DND-41 (cell line): ENCODE results near the gene MAP3K9.

Experiments used
- ATAC-seq: fragments of 200-7000 bp; cut with Tn5 transposase; 3 replicates; pipeline ENCODE4 v1.9.1; 2021; ENCODE audit warnings: low read depth; ENCODE audit not compliant: insufficient read depth
- DNase-seq: peaks from one replicate; pipeline ENCODE4 v3.0.0-alpha.2; 2020
- H2AFZ ChIP-seq: 2 replicates; pipeline ENCODE4 v1.6.0; 2012; ENCODE audit warnings: low read depth, low read length
- H3K27ac ChIP-seq: 2 replicates; pipeline ENCODE4 v1.5.1; 2012; ENCODE audit warnings: low read length, inconsistent platforms
- H3K27me3 ChIP-seq: fragments of 200-600 bp; sonication (generic); 2 replicates; pipeline ENCODE4 v1.6.0; 2012; ENCODE audit warnings: low read length, mild to moderate bottlenecking, inconsistent platforms; ENCODE audit not compliant: insufficient read depth, poor library complexity
- H3K36me3 ChIP-seq: 2 replicates; pipeline ENCODE4 v1.5.1; 2012; ENCODE audit warnings: low read length, inconsistent platforms; ENCODE audit not compliant: insufficient read depth
- H3K4me1 ChIP-seq: 2 replicates; pipeline ENCODE4 v1.5.1; 2012; ENCODE audit warnings: mild to moderate bottlenecking, low read length; ENCODE audit not compliant: insufficient read depth
- H3K4me2 ChIP-seq: 2 replicates; pipeline ENCODE4 v1.6.0; 2012; ENCODE audit warnings: mild to moderate bottlenecking, moderate library complexity, low read length, inconsistent platforms; ENCODE audit not compliant: insufficient read depth
- H3K4me3 ChIP-seq, 2 experiments: fragments of 200-600 bp in 1 of 2; shearing (Covaris generic) in 1 of 2; 2 replicates each; pipeline ENCODE4 v1.5.1; 2012 to 2016; ENCODE audit warnings: inconsistent platforms in 2 of 2, low read length in 2 of 2, mild to moderate bottlenecking in 2 of 2, low read depth in 1 of 2, moderate library complexity in 1 of 2
- H3K79me2 ChIP-seq: 2 replicates; pipeline ENCODE4 v1.6.0; 2012; ENCODE audit warnings: low read length, inconsistent platforms; ENCODE audit not compliant: insufficient read depth
- H3K9ac ChIP-seq: 2 replicates; pipeline ENCODE4 v1.6.0; 2012; ENCODE audit warnings: low read depth, mild to moderate bottlenecking, inconsistent platforms, low read length, moderate library complexity
- H3K9me3 ChIP-seq: 2 replicates; pipeline ENCODE4 v1.5.1; 2012; ENCODE audit warnings: low read length, moderate library complexity, mild to moderate bottlenecking, inconsistent platforms; ENCODE audit not compliant: insufficient read depth, severe bottlenecking
- H4K20me1 ChIP-seq: 2 replicates; pipeline ENCODE4 v1.6.0; 2012; ENCODE audit warnings: low read length; ENCODE audit not compliant: insufficient read depth
- EZH2 ChIP-seq: IDR thresholded peaks from 3 replicates; pipeline ENCODE4 v1.6.1; 2012; ENCODE audit warnings: borderline replicate concordance, low read depth, mild to moderate bottlenecking, moderate library complexity, low read length, inconsistent platforms; ENCODE audit not compliant: severe bottlenecking
- TF ChIP-seq, protein P1 (sequence below): IDR thresholded peaks from 2 replicates; pipeline ENCODE4 v1.5.1; 2012; ENCODE audit warnings: borderline replicate concordance, low read length, moderate library complexity, mild to moderate bottlenecking; ENCODE audit not compliant: poor library complexity, severe bottlenecking; ENCODE audit errors: extremely low read depth

Gene MAP3K9

DNA sequence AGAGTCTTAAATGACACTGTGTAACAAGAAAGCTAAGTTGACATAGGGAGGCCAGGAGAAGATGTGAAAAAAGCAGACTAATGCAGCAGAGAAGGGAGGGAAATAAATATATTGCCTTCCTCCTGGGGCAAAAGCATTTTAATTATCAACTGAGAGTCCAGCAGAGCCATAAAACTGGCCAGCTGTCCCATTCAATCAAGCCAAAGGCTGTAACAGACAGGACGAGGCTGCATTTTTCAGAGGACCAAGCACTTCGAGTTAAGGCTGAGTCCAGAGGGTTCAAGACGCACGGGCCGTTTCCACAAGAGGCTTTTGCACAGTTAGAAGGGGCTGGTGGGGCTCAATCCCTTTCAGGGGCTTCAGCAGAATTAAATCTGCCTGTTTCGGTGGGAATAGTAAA lies 20.4 kb downstream of the MAP3K9 start:
- peaks cover 14% of the 10 kb centered on the region; the same call in 1 of the 2 replicates for H3K36me3 ChIP-seq
- H3K4me2 ChIP-seq, result no peak overlapping the region
- ATAC-seq (no peak), DNase-seq (no peak)
- H3K9ac ChIP-seq, result no peak overlapping the region
- no peaks in the 10 kb centered on the region for H3K79me2 ChIP-seq
- no peaks in the 10 kb centered on the region for H3K4me1 ChIP-seq
- no peaks in the 10 kb centered on the region for H3K9me3 ChIP-seq
- peaks cover 6% of the 10 kb centered on the region; the same call in 1 of the 2 replicates for H4K20me1 ChIP-seq
- no peak overlapping the region for H2AFZ ChIP-seq
- no peak overlapping the region for H3K4me3 ChIP-seq
- TF ChIP-seq, protein P1, sequence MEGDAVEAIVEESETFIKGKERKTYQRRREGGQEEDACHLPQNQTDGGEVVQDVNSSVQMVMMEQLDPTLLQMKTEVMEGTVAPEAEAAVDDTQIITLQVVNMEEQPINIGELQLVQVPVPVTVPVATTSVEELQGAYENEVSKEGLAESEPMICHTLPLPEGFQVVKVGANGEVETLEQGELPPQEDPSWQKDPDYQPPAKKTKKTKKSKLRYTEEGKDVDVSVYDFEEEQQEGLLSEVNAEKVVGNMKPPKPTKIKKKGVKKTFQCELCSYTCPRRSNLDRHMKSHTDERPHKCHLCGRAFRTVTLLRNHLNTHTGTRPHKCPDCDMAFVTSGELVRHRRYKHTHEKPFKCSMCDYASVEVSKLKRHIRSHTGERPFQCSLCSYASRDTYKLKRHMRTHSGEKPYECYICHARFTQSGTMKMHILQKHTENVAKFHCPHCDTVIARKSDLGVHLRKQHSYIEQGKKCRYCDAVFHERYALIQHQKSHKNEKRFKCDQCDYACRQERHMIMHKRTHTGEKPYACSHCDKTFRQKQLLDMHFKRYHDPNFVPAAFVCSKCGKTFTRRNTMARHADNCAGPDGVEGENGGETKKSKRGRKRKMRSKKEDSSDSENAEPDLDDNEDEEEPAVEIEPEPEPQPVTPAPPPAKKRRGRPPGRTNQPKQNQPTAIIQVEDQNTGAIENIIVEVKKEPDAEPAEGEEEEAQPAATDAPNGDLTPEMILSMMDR, result no peak
- TF ChIP-seq EZH2, result no peak
- no peaks in the 10 kb centered on the region for H3K27me3 ChIP-seq
- H3K27ac ChIP-seq, result no peak overlapping the region

- no peaks in the 10 kb centered on the region for H4K20me1 ChIP-seq
- no peaks in the 10 kb centered on the region for H3K36me3 ChIP-seq
- DNase-seq (no peak), ATAC-seq (no peak)
- no peak overlapping the region for H3K9ac ChIP-seq
- no peak overlapping the region for H3K27ac ChIP-seq
- TF ChIP-seq, protein P1, result no peak
- no peak for TF ChIP-seq EZH2
- no peaks in the 10 kb centered on the region for H3K4me1 ChIP-seq
- H3K4me2 ChIP-seq, result no peak overlapping the region
- H3K9me3 ChIP-seq, result no peaks in the 10 kb centered on the region
- no peaks in the 10 kb centered on the region for H3K79me2 ChIP-seq
- no peaks in the 10 kb centered on the region for H3K27me3 ChIP-seq
- H2AFZ ChIP-seq, result no peak overlapping the region
- H3K4me3 ChIP-seq, result no peak overlapping the region
Measured at GRCh38 chr14:70785556-70785955, 23.8 kb downstream of the MAP3K9 start.

- H3K9ac ChIP-seq, result no peak overlapping the region
- DNase-seq, result no peak
- H3K4me1 ChIP-seq, result no peaks in the 10 kb centered on the region
- no peaks in the 10 kb centered on the region for H4K20me1 ChIP-seq
- H3K27ac ChIP-seq, result no peak overlapping the region
- H3K36me3 ChIP-seq, result no peaks in the 10 kb centered on the region
- TF ChIP-seq, protein P1, result no peak
- TF ChIP-seq EZH2, result no peak
- no peak overlapping the region for H3K4me3 ChIP-seq
- no peaks in the 10 kb centered on the region for H3K27me3 ChIP-seq
- no peaks in the 10 kb centered on the region for H3K79me2 ChIP-seq
- H3K4me2 ChIP-seq, result no peak overlapping the region
- no peak for ATAC-seq
- no peak overlapping the region for H2AFZ ChIP-seq
- H3K9me3 ChIP-seq, result no peaks in the 10 kb centered on the region
Measured at GRCh38 chr14:70784886-70785285, 24.4 kb downstream of the MAP3K9 start.

DNA sequence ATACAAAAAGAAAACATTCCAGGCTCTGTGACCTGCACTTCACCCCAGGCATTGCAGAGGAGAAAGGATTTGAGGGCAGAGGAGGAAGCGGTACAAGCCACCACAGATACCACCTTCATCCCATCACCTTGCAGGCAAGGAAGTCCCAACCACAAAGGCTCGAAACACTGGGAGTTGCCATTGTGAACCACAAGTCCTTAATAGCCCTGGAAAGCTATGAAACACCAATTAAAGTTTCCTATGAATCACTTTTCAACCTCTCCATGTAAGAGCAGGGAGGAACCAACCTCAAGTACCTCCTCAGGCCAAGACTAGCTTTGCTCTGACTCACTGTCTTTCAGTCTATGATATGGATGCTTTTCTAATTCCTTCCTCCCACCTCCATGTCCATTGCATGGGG lies 27.0 kb downstream of the MAP3K9 start:
- ATAC-seq (peak; percentile 58; the same call in 2 of the 3 replicates), DNase-seq (peak; percentile 16)
- Histone ChIP-seq H3K27me3 (no peaks in the 10 kb centered on the region), H3K4me1 (no peaks in the 10 kb centered on the region), H2AFZ (no peak overlapping the region), H3K79me2 (no peaks in the 10 kb centered on the region), H3K27ac (no peak overlapping the region), H3K9me3 (no peaks in the 10 kb centered on the region), H3K4me3 (no peak overlapping the region), H3K9ac (no peak overlapping the region), H3K36me3 (no peaks in the 10 kb centered on the region), H4K20me1 (0 out of 2 replicates have a peak, but pooled peaks cover 5% of the 10 kb centered on the region), H3K4me2 (no peak overlapping the region)
- TF ChIP-seq, protein P1, result no peak
- TF ChIP-seq EZH2, result no peak
